ENCODE results near the gene LMF1.

- TF ChIP-seq EZH2phosphoT487 (IDR thresholded peaks at IDR 0.05; ENCODE audit: low read depth): no peak
- TF ChIP-seq CTCF (IDR thresholded peaks at IDR 0.05; ENCODE audit: low read depth, low read length): no peak
Measured at GRCh38 chr16:927406-927805, 43.4 kb downstream of the LMF1 start.
